Mesendoderm (in vitro differentiated cells): ENCODE results near the gene F2RL1.
"Not testable (repeated sequence)": the region's sequence is repeated elsewhere in the genome, so short reads cannot be mapped to it uniquely, and the experiment has no call there.

Experiments
- DNase-seq: peaks from one replicate; pipeline ENCODE4 v3.0.0; 2013
- H2AK5ac ChIP-seq: 2 replicates; pipeline ENCODE4 v1.6.1; 2013; ENCODE audit warnings: low read length, inconsistent platforms
- H2BK120ac ChIP-seq: 2 replicates; pipeline ENCODE4 v1.6.1; 2013; ENCODE audit warnings: low read depth, mild to moderate bottlenecking, low read length, moderate library complexity, mixed read lengths
- H2BK15ac ChIP-seq: replicated peaks from 2 replicates; pipeline ENCODE4 v1.6.1; 2013; ENCODE audit warnings: low read depth, mild to moderate bottlenecking, moderate library complexity
- H2BK5ac ChIP-seq: 2 replicates; pipeline ENCODE4 v1.6.1; 2013; ENCODE audit warnings: low read length, inconsistent platforms
- H3K18ac ChIP-seq: 2 replicates; pipeline ENCODE4 v1.6.1; 2013; ENCODE audit warnings: mild to moderate bottlenecking, low read length, mixed read lengths
- H3K23ac ChIP-seq: one replicate; pipeline ENCODE4 v1.6.1; 2013; ENCODE audit warnings: low read length
- H3K27ac ChIP-seq: 2 replicates; pipeline ENCODE4 v1.5.1; 2013; ENCODE audit warnings: low read depth, mild to moderate bottlenecking, inconsistent platforms, low read length, moderate library complexity
- H3K27me3 ChIP-seq: 2 replicates; pipeline ENCODE4 v1.6.1; 2013; ENCODE audit warnings: low read length, control low read depth, mild to moderate bottlenecking, inconsistent platforms; ENCODE audit not compliant: insufficient read depth, poor library complexity
- H3K36me3 ChIP-seq: 2 replicates; pipeline ENCODE4 v1.6.1; 2013; ENCODE audit warnings: low read length, inconsistent platforms; ENCODE audit not compliant: control insufficient read depth, insufficient read depth
- H3K4ac ChIP-seq: one replicate; pipeline ENCODE4 v1.6.1; 2013; ENCODE audit warnings: low read depth, mild to moderate bottlenecking, low read length, moderate library complexity
- H3K4me1 ChIP-seq: 2 replicates; pipeline ENCODE4 v1.6.1; 2013; ENCODE audit warnings: low read depth, low read length, inconsistent platforms; ENCODE audit not compliant: control insufficient read depth
- H3K4me2 ChIP-seq: 2 replicates; pipeline ENCODE4 v1.6.1; 2013; ENCODE audit warnings: low read length
- H3K4me3 ChIP-seq: 2 replicates; pipeline ENCODE4 v1.5.1; 2013; ENCODE audit warnings: mild to moderate bottlenecking, low read length
- H3K56ac ChIP-seq: one replicate; pipeline ENCODE4 v1.6.1; 2013; ENCODE audit warnings: low read length
- H3K79me1 ChIP-seq: 2 replicates; pipeline ENCODE4 v1.6.1; 2013; ENCODE audit warnings: low read length, inconsistent platforms
- H3K79me2 ChIP-seq: 2 replicates; pipeline ENCODE4 v1.6.1; 2013; ENCODE audit warnings: mild to moderate bottlenecking, low read length; ENCODE audit not compliant: control insufficient read depth, insufficient read depth
- H3K9ac ChIP-seq: 2 replicates; pipeline ENCODE4 v1.6.1; 2013; ENCODE audit warnings: low read length, inconsistent platforms
- H4K5ac ChIP-seq: one replicate; pipeline ENCODE4 v1.6.1; 2013; ENCODE audit warnings: low read length
- H4K8ac ChIP-seq: one replicate; pipeline ENCODE4 v1.6.1; 2013; ENCODE audit warnings: low read depth, mild to moderate bottlenecking, control low read depth, low read length, moderate library complexity
- WGBS: extraction: QIAGEN DNeasy Blood & Tissue Kit; methylation state at CpG from one replicate; pipeline ENCODE4 v1.1.7; 2013; ENCODE audit warnings: low lambda C conversion rate, missing lambda C conversion rate; ENCODE audit not compliant: insufficient coverage; ENCODE audit errors: extremely low coverage; 5-methylcytosine and 5-hydroxymethylcytosine counted together

Gene F2RL1

GRCh38 chr5:76826416-76826815 is 7.6 kb downstream of the F2RL1 start:
- not testable (repeated sequence) for H3K9ac ChIP-seq, H2BK15ac ChIP-seq

GRCh38 chr5:76831110-76831452 is 12.3 kb downstream of the F2RL1 start:
- Histone ChIP-seq H2BK120ac (no peak overlapping the region), H3K4me1 (peaks cover 3% of the 10 kb centered on the region), H4K5ac (no peak overlapping the region), H3K18ac (no peak overlapping the region), H3K36me3 (no peaks in the 10 kb centered on the region), H3K79me2 (no peaks in the 10 kb centered on the region), H3K27ac (no peak overlapping the region), H2AK5ac (no peak overlapping the region), H3K4me3 (no peak overlapping the region), H3K23ac (no peak overlapping the region), H2BK15ac (no peak overlapping the region), H3K4ac (no peak overlapping the region), H3K4me2 (no peak overlapping the region), H3K56ac (no peak overlapping the region), H3K9ac (no peak overlapping the region), H2BK5ac (no peak overlapping the region), H4K8ac (no peak overlapping the region), H3K79me1 (no peaks in the 10 kb centered on the region), H3K27me3 (no peaks in the 10 kb centered on the region)
- DNase-seq = peak; percentile 72
- WGBS = no CpG with 5 or more reads among the region's 2 CpGs

More at GRCh38 chr5:76826416-76826815, 7.6 kb downstream of the F2RL1 start:
- not testable (repeated sequence) for H3K4me1 ChIP-seq, H3K27ac ChIP-seq, H3K23ac ChIP-seq, H4K5ac ChIP-seq, H3K79me1 ChIP-seq, H2BK5ac ChIP-seq, H3K18ac ChIP-seq, H3K4ac ChIP-seq, H2AK5ac ChIP-seq, H3K79me2 ChIP-seq, H3K4me3 ChIP-seq, H4K8ac ChIP-seq, H2BK120ac ChIP-seq, H3K4me2 ChIP-seq, DNase-seq, H3K27me3 ChIP-seq, H3K56ac ChIP-seq, H3K36me3 ChIP-seq

- H3K4me3 ChIP-seq = no peak overlapping the region
- no peaks in the 10 kb centered on the region for H3K4me1 ChIP-seq
- H2BK15ac ChIP-seq = no peak overlapping the region
- no peak for DNase-seq
- H3K4ac ChIP-seq = no peak overlapping the region
- no peak overlapping the region for H3K9ac ChIP-seq
- no peak overlapping the region for H4K5ac ChIP-seq
- H2BK120ac ChIP-seq = no peak overlapping the region
- no peak overlapping the region for H3K27ac ChIP-seq
- no CpG with 5 or more reads among the region's 2 CpGs for WGBS
- no peak overlapping the region for H3K23ac ChIP-seq
- H2AK5ac ChIP-seq = no peak overlapping the region
- no peaks in the 10 kb centered on the region for H3K79me1 ChIP-seq
- H3K18ac ChIP-seq = no peak overlapping the region
- H3K4me2 ChIP-seq = no peak overlapping the region
- no peak overlapping the region for H4K8ac ChIP-seq
- H3K79me2 ChIP-seq = no peaks in the 10 kb centered on the region
- no peaks in the 10 kb centered on the region for H3K36me3 ChIP-seq
- H3K27me3 ChIP-seq = no peaks in the 10 kb centered on the region
- no peak overlapping the region for H3K56ac ChIP-seq
- no peak overlapping the region for H2BK5ac ChIP-seq
Measured at GRCh38 chr5:76836181-76836580, 17.4 kb downstream of the F2RL1 start.

DNA sequence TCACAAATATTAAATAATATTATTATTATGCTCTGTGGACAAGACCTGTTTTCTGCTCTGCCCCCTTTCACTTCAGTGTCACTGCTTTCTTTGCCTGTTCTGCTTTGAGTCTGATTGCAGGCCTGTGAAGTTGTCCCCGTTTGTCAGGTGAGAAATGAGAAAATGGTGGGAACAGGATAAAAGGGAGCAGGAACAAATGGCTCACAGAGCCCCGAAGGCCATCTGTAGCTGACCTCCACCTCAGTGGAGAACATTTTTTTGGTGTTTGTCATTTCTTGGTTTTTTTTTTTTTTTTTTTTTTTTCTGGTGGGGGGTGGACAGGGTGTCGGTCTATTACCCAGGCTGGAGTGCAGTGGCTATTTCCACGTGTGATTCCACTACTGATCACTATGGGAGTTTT is 17.8 kb downstream of the F2RL1 start:
- Histone ChIP-seq H3K36me3 (no peaks in the 10 kb centered on the region), H3K27me3 (no peaks in the 10 kb centered on the region), H4K8ac (no peak overlapping the region), H3K4me3 (no peak overlapping the region), H2AK5ac (no peak overlapping the region), H2BK5ac (no peak overlapping the region), H3K4me1 (no peaks in the 10 kb centered on the region), H3K27ac (no peak overlapping the region), H2BK120ac (no peak overlapping the region), H3K79me2 (no peaks in the 10 kb centered on the region), H3K56ac (no peak overlapping the region), H2BK15ac (no peak overlapping the region), H3K4me2 (no peak overlapping the region), H4K5ac (no peak overlapping the region), H3K79me1 (no peaks in the 10 kb centered on the region), H3K9ac (no peak overlapping the region), H3K4ac (no peak overlapping the region), H3K18ac (no peak overlapping the region), H3K23ac (no peak overlapping the region)
- WGBS = no CpG with 5 or more reads among the region's 4 CpGs
- no peak for DNase-seq

GRCh38 chr5:76838481-76839261 is 19.8 kb downstream of the F2RL1 start:
- Histone ChIP-seq H3K4ac (no peak overlapping the region), H3K56ac (peak overlapping the region; percentile 9), H3K79me2 (no peaks in the 10 kb centered on the region), H3K9ac (no peak overlapping the region), H3K23ac (no peak overlapping the region), H3K27ac (no peak overlapping the region), H2AK5ac (no peak overlapping the region), H2BK5ac (no peak overlapping the region), H3K79me1 (no peaks in the 10 kb centered on the region), H3K27me3 (no peaks in the 10 kb centered on the region), H3K4me2 (no peak overlapping the region), H3K36me3 (no peaks in the 10 kb centered on the region), H3K4me1 (no peaks in the 10 kb centered on the region), H2BK15ac (no peak overlapping the region), H2BK120ac (no peak overlapping the region), H3K4me3 (no peak overlapping the region), H4K8ac (no peak overlapping the region), H4K5ac (no peak overlapping the region), H3K18ac (peak overlapping the region; percentile 32)
- no CpG with 5 or more reads among the region's 7 CpGs for WGBS
- peak; percentile 60 for DNase-seq

DNA sequence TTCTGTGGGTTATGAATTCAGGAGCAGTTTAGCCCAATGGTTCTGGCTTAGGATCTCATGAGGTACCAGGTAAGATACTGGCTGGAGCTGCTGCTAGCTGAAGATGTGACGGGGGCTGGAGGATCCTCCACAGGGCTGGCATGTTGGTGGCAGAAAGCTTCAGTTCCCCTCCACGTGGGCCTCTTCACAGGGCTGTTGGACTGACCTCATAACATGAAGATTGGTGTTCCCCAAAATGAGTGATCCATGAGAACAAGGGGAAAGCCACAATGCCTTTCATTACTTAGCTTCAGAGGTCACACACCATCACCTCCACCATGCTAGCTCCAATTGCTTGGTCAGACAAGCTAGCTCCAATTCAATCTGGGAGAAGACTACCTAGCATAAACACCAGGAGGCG is 22.5 kb downstream of the F2RL1 start:
- Histone ChIP-seq H4K8ac (no peak overlapping the region), H2AK5ac (no peak overlapping the region), H3K23ac (no peak overlapping the region), H3K56ac (no peak overlapping the region), H3K27me3 (no peaks in the 10 kb centered on the region), H4K5ac (no peak overlapping the region), H2BK5ac (no peak overlapping the region), H2BK120ac (no peak overlapping the region), H3K27ac (no peak overlapping the region), H3K4ac (no peak overlapping the region), H3K79me2 (no peaks in the 10 kb centered on the region), H3K9ac (no peak overlapping the region), H3K4me3 (no peak overlapping the region), H3K4me1 (no peaks in the 10 kb centered on the region), H2BK15ac (no peak overlapping the region), H3K18ac (no peak overlapping the region), H3K79me1 (no peaks in the 10 kb centered on the region), H3K4me2 (no peak overlapping the region), H3K36me3 (no peaks in the 10 kb centered on the region)
- WGBS = no CpG with 5 or more reads among the region's 3 CpGs
- no peak for DNase-seq
